Measurements from ENCODE around the gene PPP2R5A.

DNA sequence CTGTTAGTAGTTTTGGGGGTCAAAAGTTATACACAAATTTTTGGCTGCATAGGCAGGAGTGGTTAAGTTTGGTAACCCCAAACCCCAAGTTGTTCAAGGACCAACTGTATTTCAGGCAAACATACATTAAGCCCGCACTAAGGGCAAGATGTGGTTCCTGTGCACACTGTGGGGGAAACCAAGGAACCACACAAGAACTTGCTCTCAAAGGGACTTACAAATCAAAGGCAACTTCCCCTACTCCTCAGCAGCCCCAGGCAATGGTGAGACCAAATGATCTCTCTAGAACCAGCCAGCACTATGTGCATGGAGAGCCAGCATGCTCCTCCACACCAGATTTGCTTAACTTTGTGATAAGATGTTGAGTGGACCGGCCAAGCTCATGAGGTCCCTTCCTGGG is 94.2 kb downstream of the PPP2R5A start:
- TF ChIP-seq, protein P1, sequence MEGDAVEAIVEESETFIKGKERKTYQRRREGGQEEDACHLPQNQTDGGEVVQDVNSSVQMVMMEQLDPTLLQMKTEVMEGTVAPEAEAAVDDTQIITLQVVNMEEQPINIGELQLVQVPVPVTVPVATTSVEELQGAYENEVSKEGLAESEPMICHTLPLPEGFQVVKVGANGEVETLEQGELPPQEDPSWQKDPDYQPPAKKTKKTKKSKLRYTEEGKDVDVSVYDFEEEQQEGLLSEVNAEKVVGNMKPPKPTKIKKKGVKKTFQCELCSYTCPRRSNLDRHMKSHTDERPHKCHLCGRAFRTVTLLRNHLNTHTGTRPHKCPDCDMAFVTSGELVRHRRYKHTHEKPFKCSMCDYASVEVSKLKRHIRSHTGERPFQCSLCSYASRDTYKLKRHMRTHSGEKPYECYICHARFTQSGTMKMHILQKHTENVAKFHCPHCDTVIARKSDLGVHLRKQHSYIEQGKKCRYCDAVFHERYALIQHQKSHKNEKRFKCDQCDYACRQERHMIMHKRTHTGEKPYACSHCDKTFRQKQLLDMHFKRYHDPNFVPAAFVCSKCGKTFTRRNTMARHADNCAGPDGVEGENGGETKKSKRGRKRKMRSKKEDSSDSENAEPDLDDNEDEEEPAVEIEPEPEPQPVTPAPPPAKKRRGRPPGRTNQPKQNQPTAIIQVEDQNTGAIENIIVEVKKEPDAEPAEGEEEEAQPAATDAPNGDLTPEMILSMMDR (IDR thresholded peaks at IDR 0.05; ENCODE audit: borderline replicate concordance, extremely low read depth, low read length, poor library complexity, severe bottlenecking) = no peak
- no peak for TF ChIP-seq EZH2 (IDR thresholded peaks at IDR 0.05; ENCODE audit: borderline replicate concordance, low read depth, low read length, severe bottlenecking)

Data from DND-41 (cell line).